HG02840 (cell line): Measurements from ENCODE around the gene SMR3A.

ENCODE experiments used
- ATAC-seq: cut with Tn5 transposase; IDR thresholded peaks from one replicate; pipeline ENCODE4 v1.9.1; 2021; ENCODE audit warnings: mild to moderate bottlenecking, moderate library complexity, moderate number of reproducible peaks; ENCODE audit not compliant: unreplicated experiment, low FRiP score

Gene SMR3A

DNA sequence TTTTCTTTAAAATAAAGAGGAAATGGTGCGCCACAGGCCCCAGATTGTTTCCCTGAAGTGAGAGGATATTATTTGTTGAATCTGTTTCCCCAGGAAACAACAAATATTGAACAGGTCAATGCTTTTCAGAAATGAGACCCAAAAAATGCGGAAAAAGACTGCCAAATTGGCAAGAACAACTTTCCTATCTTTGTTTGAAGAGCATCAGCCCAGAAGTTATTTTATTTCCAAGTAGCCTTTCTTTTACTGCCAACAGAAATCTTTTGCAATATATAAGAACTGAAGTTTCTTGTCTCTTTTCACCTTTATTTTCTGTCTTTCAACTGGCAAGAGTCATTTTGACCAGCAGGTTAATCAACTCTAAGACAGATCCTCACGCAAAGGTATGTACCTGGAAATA is at the start of gene SMR3A:
SMR3A (plus strand) TSS at position 301 of the 400 bp plus-strand sequence. CDS start 1,356 bp downstream, outside the sequence.
- ATAC-seq: no peak

DNA sequence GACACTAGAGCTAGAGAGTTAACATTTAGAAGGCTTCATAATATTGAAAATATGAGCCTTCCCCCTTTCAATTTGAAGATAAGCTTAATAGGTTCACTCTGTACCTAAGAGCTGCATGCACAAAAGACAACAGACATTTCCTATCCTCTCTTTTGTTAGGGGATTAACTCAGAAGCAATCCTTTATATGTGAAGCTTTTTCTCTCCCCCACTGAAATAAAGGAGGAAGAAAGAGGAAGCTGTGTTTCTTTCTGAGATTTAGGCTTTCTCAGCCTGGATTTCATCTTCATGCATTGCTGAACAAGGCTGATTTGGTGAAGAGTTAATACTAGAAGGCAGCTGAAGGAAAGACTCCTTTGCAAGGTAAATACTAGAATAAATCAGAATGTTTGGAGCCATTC is 46.8 kb upstream of the SMR3A start:
- no peak for ATAC-seq

DNA sequence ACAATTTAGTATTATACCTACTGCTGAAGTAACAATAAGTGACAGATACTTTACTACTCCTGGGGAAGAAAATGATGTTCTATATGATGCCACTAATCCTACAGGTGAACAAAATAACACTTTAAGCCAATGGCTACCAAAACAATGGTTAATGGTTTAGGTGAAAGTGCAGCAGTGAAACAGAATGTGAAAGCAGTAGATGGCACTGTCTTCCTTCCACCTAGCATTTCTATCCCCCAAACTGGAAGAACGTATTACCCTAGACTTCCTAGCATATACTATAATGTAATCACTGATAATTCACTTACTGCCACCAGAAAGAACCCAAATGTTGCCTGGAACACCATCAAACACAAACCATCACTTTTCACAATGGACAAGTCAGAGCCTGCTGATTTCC is 44.6 kb upstream of the SMR3A start:
- no peak for ATAC-seq

DNA sequence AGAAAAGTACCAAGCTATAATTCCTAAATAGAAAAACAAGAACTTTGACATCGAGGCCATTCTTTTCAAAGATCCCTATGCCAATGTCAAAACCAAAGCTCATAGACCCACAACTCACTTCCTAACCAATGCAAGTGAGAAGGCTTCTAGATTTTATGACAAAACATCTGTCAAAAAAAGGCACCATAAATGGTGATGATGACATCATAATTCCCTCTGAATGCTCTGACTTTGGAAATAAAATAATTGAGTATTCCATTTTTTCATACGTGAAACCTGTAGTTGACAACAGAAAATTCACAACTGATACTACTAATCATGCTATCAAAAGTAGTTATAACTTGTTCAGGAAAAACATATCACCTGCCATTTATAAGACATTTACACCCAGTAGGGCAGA is 34.5 kb upstream of the SMR3A start:
- ATAC-seq: no peak

DNA sequence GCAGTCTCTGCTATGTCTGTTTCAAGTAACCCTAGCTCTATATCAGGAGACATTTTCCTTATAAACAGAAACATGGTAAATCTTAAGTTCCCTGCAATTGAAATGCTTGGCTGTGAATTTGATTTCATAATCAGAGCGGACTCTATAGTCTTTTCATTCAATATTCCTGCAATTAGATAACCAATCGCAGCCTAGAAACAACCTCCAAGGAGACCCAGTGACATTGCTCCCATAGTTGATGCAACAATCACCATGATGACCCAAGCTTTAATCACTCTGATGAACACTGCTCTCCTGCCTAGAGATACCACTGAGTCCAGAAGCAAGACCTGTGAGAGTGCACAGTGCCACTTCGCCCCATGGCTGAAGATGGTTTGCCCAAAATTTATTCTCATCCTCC is 25.9 kb upstream of the SMR3A start, which contains the start of gene CABS1:
CABS1 (plus strand) TSS at position 301 of the 400 bp plus-strand sequence; CDS start at position 360, 59 bp downstream.
- no peak for ATAC-seq

DNA sequence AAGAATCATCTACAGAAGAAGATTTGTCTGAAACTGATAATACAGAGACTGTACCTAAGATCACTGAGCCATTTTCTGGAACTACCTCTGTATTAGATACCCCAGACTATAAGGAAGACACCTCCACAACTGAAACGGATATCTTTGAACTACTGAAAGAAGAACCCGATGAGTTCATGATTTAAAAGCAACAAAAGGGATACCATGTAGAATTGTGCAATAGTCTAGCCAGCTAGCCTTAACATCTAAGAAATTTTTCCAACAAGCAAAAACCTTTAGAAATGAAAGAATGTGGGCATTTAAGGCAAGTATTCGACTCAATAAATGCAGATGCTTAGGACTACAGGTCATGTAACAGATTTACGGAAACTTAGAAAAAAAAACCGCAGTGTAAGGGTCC is 24.5 kb upstream of the SMR3A start:
- no peak for ATAC-seq

DNA sequence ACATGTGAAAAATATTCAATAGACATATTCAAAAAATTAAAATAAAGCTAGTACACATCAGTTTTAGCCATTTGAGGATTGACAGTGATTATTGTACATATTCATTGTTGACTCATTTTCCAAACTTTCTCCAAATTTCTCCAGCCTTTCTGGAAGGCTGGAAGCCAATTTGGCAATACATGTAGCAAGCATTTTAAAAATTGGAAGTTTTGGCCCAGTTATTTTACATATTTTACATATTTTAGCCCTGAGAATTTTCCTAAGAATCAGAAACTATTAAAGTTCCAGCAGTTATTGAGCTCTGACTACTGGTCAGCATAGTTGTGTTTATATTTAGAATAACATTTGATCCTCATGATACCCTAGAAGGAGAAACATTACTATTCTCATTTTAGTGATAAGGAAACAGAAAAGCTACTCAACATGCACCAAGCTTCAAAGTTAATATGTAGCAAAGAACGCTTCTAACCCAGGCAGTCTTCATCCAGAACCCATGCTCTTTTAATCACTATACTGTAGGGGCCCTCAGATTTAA is 22.6 kb upstream of the SMR3A start:
- ATAC-seq: no peak

DNA sequence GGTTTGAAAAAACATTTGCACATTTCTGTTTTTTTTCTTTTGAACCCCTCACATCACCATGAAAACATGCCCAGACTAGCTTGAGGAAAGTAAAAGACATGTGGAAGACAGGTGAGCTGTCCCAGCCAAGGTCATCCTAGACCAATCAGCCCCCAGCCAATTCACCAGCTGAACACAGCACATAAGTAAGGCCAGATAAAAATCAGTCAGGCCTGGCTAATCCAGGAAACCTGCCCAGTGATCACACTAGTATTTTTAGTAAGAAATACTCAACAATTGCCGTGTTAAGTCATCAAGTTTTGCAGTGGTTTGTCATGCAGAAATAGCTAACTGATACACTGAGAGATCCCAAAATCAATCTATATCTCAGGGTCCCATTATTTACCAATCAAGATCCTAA is 4.4 kb upstream of the SMR3A start:
- no peak for ATAC-seq

DNA sequence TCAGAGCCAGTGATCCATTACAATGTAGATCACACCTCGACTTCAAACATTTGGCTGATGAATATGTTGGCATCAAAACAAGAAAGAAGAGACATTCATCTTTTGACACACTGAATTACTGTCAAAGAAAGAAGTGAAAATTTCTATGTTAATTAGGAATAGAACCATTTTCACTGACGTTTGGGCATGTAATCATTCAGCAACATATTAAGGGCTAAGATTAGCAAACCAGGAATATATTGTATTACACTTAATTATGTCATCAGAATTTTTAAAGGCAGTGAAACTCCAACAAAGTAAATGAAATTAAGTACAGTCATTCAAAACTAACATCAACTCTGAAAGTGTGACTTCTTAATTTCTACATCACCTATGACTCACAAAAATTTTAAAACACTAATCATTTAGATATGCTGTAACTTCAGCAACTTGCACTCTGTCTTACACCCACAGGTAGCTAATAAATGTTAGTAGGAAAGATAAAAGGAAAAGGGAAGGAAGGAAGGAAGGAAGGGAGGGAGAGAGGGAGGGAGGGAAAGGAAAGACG is 1.4 kb upstream of the SMR3A start:
- ATAC-seq: no peak

DNA sequence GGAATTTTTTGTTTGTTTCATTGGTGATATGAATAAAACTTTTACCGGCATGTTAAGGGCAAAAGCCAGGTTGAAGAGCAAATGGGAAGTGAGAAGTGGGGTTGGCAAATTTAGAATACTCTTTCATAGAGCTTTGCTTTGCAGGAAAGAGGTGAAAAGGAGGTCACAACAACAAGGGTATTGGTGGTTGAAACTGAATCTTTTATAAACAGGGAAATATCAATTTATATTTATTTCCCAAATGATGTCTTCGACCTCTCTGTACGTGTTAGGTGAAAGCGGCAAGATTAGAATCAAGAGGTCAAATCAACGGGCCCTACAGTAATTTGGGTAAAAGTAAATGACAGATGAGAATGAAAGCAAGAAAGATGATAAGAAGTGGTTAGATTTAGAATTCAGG is 3.4 kb downstream of the SMR3A start:
- no peak for ATAC-seq

DNA sequence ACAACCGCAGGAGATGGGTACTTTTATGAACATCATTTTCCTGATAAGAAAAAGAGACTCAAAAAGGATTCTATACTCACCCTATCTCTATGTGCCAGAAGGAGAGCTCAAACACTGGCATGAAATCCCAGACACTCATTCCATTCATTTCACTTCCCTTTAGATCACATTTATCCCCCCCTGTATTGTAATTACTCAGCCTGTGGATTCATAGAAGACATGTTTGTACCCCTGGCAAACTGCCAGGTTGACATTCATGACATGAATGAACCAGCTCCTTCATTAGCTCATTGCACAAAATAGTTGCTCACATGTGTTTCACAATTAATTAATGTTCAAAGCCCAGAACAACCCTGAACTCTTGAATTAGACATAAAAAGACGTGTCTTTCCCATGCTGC is 4.9 kb downstream of the SMR3A start:
- no peak for ATAC-seq

DNA sequence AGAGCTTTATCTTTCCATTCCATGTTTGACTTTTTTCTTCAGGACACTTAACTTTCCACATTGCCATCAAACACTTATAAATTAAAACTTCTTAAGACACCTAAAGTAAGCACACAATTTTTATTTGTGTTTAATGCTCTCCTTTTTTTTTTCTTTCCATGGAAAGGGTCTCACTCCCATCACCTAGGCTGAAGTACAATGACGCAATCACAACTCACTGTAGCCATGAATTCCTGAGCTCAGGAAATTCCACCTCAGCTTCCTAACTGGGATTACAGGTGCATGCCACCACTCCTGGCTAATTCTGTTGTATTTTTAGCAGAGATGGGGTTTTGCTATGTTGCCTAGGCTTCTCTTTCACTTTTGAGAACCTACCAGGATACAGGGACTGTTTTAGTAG is 7.3 kb downstream of the SMR3A start:
- no peak for ATAC-seq

DNA sequence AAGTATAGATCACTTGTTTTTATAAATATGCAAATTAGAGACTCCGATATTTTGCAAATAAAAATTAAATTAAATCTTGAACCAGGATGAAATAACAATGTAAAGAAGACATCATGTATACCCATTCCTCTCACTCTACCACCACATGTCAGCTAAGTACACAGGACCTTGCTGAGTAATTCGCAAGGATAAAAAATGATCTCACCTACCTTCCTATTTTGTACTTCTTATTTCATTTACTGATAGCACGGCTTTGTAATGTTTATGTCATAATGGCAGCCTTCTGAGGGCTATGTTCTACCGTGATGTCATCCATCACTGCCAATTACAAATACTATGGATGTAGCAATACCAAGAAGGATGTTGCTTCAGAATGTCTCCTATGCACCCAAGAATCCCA is 11.4 kb downstream of the SMR3A start:
- no peak for ATAC-seq

DNA sequence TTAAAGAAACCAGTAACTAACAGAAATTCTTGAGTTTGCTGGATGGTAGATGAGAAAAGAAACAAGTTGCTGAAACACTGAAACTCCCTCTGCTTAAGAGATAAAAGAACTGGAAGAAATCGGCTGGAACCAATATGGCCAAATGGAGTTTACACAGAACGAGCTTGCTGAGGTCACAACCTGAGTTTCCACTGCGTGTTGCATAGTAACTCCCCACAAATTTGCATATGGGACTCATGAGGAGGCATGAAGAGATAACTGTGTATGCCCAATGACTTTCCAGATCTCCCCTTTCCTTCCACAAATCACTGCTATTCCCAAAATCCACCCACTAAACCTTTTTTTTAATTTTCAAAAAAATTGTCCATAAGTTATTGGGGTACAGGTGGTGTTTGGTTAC is 12.2 kb downstream of the SMR3A start:
- ATAC-seq: no peak

DNA sequence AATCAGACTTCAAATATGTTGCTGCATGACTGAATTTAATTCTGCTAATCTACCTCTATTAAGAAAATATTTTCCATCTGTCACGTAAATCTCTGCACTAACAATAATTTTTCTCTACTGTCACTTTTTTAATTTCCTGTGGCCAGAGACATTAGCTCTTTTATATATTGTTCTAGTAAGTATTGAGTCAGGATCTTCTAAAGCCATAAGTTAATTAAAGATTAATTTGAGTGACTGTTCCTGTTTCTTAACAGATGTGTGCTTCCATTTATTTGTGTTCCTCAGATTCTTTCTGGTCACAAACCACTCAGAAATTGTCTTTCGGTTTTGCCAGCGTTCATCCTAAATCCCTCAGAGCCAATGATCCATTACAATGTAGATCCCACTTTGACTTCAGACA is 20.0 kb downstream of the SMR3A start:
- no peak for ATAC-seq

DNA sequence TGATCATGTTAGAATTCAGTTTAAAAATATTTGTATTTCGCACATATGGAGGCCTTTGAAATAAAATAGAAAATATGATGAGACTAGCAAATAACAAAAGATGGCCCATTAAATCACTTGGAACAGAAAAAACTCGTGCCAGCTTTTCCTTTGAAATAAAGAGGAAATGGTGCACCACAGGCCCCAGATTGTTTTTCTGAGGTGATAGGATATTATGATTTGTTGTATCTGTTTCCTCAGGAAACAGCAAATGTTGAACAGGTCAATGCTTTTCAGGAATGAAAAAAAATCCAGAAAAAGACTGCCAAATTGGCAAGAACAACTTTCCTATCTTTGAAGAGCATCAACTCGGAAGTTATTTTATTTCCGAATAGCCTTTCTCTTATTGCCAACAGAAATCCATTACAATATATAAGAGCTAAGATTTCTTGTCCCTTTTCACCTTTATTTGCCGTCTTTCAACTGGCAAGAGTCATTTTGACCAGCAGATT is 22.2 kb downstream of the SMR3A start, which contains the start of gene SMR3B:
SMR3B (plus strand) TSS at position 441 of the 491 bp plus-strand sequence. CDS start 1,380 bp downstream, outside the sequence.
- no peak for ATAC-seq

DNA sequence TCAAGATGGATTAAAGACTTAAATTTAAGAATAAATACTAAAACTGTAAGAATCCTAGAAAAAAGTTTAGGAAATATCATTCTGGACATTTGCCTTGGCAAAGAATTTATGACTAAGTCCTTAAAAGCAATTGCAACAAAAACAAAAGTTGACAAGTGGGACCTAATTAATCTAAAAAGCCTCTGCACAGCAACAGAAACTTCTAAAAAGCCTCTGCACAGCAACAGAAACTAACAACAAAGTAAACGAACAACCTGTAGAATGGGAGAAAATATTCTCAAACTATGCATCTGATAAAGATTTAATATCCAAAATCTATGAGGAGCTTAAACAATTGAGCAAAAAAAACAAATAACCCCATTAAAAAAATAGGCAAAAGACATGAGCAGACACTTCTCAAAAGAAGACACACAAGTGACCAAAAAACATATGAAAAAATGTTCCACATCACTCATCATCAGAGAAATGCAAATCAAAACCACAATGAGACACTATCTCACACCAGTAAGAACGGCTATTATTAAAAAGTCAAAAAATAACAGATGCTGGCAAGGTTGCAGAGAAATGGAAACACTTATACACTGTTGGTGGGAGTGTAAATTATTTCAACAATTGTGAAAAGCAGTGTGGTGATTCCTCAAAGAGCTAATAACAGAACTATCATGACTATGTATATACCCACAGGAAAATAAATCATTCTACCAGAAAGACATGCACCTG is 31.7 kb downstream of the SMR3A start:
- peak; percentile 67 for ATAC-seq

DNA sequence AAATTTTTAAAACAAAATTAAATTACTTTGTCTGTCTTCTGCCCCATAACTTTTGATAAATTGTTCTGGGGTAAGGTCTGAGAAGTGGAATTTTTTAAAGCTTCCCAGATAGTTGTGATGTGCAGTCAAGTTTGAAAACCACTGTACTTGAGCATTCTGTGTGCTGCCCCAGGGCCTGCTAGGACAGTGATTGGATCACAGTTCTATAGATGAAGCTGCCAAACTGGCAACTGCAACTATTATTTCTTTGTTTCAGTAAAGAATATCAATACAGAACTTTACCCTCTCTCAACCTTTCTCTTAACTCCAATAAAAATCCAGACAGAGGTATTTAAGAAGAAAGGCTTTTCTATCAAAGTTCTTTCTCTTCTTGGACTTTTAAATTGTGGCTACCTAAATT is 37.0 kb downstream of the SMR3A start, which contains the start of gene OPRPN:
OPRPN (plus strand) TSS at position 361 of the 400 bp plus-strand sequence. CDS start 1,346 bp downstream, outside the sequence.
- no peak for ATAC-seq

DNA sequence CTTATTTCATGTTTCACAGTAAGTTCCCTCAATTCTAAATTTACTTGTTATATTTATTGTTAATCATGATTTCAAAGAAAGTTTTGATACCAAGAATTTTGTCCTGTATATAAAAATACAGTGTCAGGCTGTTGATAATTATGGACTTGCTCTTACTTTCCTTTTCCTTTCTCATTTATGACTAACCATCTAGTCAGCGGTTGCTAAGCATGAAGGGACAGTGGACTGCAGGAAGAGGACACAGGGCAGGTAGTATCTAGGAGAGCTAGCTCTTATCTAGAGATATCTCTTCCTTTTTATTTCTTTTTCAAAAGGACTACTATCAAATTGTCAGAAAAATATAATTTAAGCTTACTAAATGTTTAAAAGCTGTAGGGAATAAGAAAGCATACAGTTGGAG is 38.8 kb downstream of the SMR3A start:
- ATAC-seq: no peak

DNA sequence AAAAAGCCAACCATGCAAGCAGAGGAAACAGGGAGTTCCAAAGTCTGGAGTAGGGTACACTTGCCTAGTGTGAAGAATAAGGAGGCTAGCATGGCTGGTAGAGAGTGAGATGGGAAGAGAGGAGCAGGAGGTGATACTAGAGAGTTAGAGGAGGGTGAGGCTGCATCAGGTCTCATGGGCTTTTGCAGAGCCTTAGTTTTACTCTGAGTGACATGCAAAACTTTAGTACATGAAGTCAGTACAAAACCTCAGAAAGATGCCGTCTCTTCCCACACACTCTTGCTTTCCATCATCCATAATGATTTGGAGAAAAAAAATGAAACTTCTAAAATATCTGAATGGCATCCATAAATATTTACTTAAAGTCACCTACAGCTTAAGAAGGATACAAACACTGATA is 42.2 kb downstream of the SMR3A start:
- ATAC-seq: no peak

DNA sequence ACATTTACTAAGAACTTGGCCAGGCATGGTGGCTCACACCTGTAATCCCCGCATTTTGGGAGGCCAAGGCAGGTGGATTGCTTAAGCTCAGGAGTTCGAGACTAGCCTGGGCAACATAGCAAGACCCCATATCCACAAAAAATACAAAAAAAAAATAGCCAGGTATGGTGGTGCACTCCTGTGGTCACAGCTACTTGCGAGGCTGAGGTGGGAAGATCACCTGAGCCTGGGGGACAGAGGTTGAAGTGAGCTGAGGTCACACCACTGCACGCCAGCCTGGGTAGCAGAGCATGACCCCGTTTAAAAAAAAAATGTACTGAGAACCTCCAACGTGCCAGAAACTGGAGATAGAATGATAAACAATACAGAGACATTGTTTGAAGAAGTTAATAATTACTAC is 45.2 kb downstream of the SMR3A start:
- no peak for ATAC-seq
